Right forelimb (tissue), 1 donor: ENCODE measurements around the gene SHD.
"Not testable (repeated sequence)": the region's sequence is repeated elsewhere in the genome, so short reads cannot be mapped to it uniquely, and the experiment has no call there.

ENCODE experiments used
- DNase-seq: peaks from one replicate; pipeline ENCODE4 v3.0.0-alpha.2; 2018

Gene SHD

DNA sequence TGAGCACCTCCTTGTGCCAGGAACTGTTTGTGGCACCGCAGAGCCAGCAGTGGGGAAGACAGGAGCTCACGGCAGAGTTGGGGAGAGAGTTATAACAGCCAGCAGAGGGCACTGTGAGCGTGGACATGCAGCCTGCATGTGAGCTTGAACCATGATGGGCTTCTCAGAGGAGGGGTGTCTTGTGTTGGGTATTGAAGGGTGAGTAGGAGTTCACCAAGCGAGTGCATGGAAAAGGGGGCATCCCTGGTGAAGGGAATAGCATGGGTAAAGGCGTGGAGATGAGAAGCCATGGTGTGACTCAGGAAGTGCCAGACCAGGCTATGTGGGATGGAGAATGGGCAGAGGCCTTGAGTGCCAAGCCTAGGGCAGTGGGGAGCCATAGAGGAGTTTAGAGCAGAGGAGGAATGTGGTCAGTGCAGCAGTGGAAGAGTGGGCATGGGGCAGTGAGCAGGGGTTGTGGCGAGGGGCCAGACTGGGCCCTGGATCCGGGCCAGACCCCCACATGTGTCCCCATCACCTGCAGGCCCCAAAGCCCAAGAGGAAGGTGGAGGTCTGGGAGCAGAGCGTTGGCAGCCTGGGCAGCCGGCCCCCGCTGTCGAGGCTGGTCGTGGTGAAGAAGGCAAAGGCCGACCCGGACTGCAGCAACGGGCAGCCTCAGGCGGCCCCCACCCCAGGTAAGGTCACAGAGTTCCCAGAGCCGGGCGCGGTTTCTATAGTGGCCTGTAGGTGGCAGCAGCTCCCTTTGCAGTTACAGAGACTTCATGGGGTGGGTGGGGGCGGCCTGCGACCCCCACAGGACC is 11.8 kb upstream of the SHD start:
- peak; percentile 57 for DNase-seq

DNA sequence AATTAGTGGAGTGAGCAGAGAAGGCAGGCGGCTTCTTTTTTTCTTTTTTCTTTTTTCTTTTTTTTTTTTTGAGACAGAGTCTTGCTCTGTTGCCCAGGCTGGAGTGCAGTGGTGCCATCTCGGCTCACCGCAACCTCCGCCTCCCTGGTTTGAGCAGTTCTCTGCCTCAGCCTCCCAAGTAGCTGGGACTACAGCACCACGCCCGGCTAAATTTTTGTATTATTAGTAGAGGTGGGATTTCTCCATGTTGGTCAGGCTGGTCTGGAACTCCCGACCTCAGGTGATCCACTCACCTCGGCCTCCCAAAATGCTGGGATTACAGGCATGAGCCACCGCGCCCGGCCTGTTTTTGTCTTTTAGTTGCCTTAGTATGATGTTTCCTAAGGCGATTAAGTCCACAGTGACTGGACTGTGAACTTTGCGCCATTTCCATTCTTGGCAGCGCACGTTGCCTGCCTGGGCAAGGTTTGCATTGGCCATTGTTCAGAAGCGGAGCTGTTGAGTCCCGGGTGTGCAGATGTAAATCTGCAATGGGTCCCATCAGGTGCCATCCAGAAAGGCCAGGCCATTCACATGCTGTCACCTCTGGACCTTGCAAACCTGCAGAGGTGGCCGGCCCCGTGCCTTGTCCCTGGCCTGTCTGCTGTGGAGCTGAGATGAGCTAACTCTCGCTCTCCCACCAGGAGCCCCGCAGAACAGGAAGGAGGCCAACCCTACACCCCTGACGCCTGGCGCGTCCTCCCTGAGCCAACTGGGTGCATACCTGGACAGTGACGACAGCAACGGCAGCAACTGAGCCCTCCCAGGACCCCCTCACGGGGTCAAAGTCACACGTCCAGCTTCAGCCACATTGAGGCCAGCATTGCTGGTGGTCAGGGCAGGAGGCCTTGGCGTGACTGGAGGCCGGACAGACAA is 10.9 kb upstream of the SHD start:
- no peak for DNase-seq

DNA sequence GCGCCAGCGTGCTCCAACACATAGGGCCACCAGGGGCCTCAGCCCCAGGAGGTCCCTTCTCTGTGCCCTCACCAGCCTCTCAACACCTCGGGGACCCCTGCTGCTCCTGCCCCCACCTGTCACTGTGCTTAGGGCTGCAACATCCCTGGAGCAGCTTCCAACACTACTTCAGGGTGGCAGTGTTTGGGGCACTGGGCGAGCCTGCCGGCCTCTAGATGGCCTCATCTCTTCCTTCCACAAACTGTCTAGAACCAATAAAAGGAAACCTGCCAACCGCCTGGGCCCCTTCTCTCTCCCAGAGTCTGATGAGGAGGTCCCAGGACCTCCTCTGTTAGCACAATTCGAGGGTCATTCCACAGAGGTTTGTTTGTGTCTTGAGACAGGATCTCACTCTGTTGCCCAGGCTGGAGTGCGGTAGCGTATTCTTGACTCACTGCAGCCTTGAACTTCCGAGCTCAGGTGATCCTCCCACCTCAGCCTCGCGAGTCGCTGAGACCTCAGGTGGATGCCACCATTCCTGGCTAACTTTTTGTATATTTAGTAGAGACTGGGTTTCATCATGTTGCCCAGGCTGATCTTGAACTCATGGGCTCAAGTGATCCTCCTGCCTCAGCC is 10.1 kb upstream of the SHD start:
- DNase-seq, result no peak

DNA sequence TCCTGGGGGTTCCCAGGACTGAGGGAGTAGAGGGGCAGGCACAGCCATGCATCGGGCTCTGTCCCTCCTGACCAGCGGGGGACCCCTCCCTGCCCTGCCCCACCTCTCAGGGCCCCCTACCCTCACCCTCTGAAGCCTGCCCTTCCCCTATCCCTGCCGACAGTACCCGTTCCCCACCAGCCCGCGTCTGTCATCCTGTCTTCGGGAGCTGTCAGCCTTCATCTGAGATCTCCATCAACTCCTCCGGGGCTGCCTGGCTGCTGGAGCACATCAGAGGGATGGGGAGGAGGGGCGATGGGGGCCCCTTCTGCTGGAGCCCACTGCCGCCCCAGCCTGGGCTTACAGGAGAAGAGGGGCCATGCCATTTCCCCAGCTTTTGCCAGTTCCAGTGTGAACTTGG is 6.2 kb upstream of the SHD start:
- DNase-seq, result no peak

DNA sequence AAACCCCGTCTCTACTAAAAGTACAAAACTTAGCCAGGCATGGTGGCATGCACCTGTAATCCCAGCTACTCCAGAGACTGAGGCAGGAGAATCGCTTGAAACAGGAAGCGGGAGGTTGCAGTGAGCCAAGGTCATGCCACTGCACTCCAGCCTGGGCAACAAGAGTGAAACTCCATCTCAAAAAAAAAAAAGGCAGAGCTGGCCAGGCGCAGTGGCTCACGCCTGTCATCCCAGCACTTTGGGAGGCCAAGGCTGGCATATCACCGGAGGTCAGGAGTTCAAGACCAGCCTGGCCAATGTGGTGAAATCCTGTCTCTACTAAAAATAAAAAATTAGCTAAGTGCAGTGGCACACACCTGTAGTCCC is 4.8 kb upstream of the SHD start:
- not testable (repeated sequence) for DNase-seq

DNA sequence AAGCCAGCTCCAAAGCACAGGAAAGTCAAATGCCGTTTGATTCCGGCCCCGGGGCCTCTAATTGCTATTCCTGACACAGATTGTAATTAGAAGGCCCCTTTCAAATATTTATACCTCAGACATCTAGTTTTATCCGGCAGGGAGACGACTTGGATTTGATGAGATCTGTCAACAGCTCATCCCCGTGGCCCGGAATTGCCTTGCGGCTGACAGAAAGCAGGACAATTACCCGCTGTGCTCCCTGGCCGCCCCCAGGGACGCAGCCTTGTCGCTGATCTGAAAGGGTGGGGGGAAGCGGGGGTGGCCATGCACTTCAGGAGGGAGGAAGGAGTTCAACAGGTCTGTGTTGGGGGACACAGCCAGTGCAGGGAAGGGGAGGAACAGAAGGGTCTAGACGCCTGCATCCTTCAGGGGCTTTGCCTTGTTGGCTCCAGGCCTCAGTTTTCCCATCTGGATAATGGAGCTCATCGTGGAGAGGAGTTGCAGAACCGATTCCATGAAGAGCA is 1.8 kb upstream of the SHD start:
- DNase-seq, result no peak

DNA sequence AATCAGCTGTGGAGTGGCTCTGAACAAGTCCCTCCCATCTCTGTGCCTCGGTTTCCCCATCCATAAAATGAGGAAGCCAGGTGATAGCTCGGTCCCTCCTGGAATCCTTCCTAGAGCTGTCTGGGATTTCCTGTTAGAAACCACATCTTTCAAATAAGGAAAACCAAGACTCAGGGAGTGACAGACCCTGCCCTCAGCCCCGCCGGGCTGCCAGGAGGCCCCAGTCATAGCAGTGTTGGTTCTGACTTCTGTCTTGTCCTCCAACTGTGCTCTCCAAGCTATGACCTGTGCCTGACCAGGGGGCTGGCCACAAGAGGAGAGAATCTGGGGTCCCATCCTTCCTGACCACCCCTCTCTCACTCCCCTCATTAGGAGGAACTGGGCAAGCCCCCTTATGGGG is 1.1 kb upstream of the SHD start:
- DNase-seq, result no peak

DNA sequence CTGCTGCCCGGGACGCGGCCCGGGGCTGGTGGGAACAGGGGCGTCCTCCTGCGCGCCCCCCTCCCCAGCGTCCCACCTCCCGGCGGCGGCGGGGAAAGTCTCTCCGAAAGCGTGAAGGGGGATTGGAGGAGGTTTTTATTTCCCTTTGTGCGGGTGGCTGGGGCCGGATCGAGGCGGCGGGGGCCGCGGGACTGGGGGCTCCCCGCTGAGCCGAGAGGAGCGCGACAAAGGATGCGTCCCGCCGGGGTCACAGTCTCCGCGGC is 132 bp downstream of the SHD start:
- no peak for DNase-seq

DNA sequence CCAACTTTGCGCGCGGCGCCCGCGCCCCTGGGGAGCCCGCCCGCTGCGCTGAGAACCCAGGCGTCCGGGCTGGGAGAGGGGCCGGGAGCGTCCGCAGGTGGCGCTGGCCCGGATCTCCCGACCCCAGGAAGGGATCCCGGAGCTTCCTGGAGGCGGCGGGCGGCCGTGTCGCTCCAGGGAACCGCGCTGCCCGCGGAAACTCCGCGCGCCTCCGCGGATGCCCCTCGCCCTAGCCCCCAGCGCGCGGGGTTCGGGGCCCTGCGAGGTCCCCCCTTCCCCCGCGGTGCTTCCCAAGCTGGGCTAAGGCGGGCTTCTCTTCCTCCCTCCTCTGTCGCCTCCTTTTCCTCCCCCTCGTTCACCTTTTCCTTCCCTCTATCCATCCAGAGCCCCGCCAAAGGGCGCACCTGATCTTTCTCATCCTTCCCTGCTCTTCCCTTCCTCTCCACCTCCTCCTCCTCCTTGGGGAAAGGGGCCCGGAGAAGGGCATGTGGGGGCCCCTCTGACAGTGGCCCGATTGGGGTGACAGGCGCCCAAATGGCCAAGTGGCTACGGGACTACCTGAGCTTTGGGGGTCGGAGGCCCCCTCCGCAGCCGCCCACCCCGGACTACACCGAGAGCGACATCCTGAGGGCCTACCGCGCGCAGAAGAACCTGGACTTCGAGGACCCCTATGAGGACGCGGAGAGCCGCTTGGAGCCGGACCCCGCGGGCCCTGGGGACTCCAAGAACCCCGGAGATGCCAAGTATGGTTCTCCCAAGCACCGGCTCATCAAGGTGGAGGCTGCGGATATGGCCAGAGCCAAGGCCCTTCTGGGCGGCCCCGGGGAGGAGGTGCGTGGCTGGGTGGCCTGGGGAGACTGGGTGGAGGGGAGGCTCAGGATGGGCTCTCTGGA is 710 bp downstream of the SHD start:
- DNase-seq, result no peak

DNA sequence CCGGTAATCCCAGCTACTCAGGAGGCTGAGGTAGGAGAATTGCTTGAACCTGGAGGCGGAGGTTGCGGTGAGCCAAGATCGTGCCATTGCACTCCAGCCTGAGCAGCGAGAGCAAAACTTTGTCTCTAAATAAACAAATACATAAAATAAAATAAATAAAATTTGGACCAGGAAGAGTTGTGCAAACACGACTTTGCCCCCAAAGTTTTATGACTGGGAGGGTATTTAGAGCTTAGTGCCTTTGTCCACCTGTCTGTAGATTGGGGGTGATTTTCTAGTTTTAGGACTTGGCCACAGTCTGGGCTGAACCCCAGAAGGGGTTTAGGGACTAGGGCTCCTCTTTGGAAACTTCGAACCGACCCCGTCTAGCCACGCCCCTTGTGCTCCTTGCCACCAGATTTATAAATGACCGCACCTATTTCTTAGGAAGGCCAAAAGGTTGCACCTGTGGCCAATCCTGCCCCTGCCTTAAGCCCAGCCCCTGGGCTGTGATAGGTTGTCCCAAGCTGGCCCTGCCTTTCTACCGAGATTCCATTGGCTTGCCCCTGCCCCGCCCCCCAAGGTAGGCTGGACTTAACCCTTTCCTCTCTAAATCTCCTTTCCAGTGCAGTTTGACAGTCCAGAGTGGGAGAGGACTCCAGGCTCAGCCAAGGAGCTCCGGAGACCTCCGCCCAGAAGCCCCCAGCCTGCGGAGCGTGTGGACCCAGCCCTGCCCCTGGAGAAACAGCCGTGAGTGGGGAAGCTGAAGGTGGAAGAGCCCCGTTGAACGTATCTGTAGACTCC is 5.3 kb downstream of the SHD start:
- DNase-seq, result no peak

DNA sequence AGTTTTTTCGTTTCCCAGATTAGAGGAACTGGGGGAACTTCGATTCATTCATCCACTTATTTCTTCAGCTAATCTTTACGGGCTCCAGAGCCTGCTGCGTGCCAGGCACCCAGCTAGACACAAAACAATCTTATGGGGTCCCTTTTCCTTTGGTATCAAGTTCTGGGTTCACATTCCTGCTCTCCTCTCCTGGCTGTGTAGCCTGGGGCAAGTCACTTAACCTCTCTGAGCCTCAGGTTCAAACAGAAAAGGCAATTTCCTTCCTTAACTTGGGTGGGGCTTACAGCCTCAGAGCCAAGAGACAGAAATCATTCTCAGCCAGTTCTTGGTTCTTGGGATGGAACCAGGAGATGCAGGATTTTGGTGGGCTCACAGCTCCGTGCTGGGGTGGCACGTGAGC is 5.9 kb downstream of the SHD start:
- no peak for DNase-seq

DNA sequence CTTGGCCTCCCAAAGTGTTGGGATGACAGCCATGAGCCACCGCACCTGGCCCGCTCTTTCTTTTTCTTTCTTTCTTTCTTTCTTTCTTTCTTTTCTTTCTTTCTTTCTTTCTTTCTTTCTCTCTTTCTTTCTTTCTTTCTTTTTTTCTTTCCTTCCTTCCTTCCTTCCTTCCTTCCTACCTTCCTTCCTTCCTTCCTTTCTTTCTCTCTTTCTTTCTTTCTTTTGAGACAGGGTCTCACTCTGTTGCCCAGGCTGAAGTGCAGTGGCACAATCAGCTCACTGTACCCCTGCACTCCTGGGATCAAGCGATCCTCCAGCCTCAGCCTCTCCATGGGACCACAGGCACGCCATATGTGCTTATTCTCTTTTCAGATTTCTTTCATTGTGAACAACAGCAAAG is 7.1 kb downstream of the SHD start:
- not testable (repeated sequence) for DNase-seq

DNA sequence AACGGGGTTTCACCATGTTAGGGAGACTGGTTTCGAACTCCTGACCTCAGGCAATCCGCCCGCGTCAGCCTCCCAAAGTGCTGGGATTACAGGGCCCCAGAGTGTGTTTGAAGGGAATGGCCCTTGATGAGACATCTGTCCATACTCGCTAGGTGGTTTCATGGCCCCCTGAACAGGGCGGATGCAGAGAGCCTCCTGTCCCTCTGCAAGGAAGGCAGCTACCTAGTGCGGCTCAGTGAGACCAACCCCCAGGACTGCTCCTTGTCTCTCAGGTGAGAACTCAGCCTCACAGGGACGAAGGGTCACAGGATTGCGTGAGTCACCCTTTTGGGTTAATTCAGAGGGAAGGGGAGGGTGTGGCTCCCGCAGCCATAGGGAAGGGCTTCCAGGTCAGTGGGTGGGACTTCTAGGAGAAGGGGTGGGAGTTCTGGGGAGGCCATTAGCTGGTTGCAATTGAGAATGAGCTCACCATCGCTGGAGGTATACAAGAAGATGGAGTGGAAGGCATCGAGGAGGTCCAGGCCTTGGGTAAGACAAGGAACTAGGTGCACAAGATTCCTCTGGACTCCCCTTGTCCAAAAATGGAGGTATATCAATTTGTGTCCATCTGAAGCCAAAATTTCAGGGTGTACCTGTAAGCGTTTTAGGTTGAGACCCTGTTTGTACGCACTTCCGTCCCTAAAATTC is 9.2 kb downstream of the SHD start:
- no peak for DNase-seq

DNA sequence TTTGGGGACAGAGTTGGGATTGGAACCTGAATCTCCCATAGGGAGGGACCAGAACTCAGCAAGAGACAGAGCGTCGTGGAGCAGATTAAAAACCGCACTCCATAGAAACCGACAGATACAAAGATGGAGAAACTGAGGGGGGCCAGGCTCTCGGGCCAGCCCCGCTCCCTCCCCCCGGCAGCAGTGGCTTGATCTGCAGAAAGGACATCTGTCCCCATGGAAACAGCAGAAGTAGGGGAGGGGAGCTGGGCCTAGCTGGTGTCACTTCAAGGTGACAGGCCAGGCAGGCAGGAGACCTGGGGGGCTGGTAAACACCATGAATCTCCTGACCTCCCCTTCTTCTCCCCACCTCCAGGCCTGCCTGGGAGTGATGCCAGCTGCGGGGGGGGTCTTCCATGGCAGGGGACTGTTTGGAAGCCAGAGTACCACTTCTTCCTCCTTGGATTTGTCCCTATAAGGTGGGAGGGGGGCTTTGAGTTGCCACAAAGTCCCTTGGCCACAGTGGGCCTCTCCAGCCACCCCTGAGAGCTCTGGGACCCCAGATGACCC is 12.2 kb downstream of the SHD start:
- no peak for DNase-seq

DNA sequence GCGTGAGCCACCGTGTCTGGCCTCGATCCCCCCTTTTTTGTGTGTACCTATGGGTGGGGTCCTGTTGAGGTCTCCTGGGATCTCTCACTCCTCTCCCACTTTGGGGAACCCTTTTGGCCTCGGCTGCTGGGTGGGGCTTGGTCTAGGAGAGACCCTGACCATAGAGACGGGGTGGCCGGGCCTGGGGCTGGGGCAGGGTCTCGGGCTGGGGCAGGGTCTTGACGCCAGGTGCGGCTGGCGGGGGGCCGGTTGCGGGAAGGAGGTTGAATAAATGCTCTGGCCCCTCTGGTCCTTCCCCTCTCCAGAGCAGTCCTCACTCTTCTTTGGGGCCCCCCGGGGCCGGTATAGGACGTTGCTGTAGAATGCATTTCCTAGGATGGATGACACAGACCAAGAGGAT is 13.4 kb downstream of the SHD start:
- no peak for DNase-seq

DNA sequence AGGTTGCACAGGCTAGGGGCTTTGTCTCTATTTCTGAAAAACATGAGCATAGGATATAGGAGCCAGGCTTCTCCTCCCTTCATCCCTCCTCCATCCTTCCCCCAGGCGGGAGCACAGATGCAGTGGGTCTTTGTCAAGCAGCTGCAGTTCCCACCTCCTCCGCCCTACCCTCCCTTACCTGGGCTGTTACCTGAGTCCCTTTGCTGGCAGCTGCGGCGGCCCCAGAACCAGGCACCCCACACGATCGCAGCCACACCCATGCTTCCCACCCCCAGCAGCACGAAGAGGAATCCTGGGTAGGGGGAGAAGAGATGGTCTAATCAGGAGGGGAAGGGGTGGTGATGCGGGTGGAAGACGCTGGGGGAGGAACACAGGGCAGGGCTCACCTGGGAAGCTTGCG is 15.3 kb downstream of the SHD start:
- DNase-seq, result no peak

DNA sequence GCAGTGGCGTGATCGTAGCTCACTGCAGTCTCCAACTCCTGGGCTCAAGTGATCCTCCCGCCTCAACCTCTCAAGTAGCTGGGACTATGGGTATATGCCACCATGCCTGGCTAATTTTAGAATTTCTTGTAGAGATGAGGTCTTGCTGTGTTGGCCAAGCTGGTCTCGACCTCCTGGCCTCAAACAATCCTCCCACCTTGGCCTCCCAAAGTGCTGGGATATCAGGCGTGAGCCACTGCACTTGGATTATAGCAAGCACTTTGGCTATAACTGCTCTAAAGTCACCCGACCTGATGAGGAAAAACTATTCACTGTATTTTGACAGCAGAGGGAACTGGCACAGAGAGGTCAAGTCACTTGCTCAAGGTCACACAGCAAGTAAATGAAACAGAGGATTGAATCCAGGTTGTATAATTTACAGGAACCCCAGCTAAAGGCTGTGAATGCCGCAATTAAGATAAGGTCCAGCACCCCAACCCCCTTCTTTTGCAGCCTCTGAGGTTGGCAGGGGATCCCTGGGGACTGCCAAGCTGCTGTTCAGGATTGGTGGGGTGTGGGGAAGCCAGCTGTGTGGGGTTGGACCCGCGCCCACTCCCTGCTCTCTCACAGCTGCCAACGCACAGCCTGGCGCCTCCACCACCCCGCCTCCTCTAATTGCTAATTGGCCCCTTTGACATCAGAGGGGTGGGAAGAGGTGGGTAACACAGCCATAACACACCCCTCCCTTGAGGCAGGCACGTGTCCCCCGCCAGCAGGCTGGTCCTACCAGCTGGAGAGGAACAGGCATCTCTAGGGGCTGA is 17.1 kb downstream of the SHD start:
- DNase-seq, result peak; percentile 60

DNA sequence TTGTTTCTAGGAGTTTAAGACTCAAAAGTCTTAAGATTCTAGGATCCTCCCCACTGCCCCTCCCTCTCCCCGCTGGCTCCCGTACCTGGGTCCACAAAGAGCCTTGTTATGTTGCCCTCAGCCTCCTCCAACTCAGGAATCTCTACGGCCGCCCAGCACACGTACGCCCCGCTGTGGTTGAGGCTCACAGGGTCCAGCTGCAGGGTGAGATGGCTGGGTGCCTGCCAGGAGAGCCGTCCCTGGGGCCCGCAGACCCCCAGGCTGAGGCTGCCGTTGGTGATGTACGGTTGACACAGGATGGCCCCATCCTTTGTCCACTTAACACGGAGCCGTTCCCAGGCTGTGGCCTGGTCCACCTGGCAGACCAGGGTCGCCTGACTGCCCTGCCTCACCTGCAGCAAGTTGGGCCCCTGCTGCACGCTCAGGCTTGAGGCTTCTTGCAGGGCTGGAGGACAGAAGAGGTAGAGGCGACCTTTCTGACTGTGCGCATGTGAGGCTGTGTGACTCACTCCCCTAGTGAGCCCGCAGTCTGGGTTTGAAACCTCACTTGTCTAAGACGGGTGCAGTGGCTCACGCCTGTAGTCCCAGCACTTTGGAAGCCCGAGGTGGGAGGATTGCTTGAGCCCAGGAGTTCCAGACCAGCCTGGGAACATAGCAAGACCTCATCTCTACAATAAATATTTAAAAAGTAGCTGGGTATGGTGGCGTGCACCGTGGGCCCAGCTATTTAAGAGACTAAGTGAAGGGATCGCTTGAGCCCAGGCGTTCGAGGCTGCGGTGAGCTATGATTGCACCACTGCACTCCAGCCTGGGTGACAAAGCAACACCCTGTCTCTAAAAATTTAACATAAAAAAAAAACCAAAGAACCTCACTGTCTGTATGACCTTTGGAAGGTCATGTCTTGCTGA is 19.1 kb downstream of the SHD start:
- DNase-seq, result no peak
